Measurements from ENCODE around the gene G3BP1. TPM values are rescaled to one million over a fixed set of nuclear protein-coding genes. Genes with fewer than 3 reads are reported as not detected.
A peak's percentile ranks its signal among the peaks of the same experiment; 100 is the strongest.
"Not testable (repeated sequence)": the region's sequence is repeated elsewhere in the genome, so short reads cannot be mapped to it uniquely, and the experiment has no call there.

Gene G3BP1
- total RNA-seq, 1 experiment from 2014 or later, result 342 TPM

- no peak for DNase-seq (ENCODE audit: low read depth)
Observed at GRCh38 chr5:151751593-151751992, 20.2 kb upstream of the G3BP1 start.

GRCh38 chr5:151755383-151755782 lies 16.4 kb upstream of the G3BP1 start:
- no peak for DNase-seq (ENCODE audit: low read depth)

- no peak for DNase-seq (ENCODE audit: low read depth)
Observed at GRCh38 chr5:151757233-151758140, 14.3 kb upstream of the G3BP1 start.

- no peak for DNase-seq (ENCODE audit: low read depth)
Observed at GRCh38 chr5:151758141-151758429, 13.7 kb upstream of the G3BP1 start.

- DNase-seq (ENCODE audit: low read depth), result peak; percentile 90
Observed at GRCh38 chr5:151758430-151759241, 13.1 kb upstream of the G3BP1 start, which contains the start of gene ATOX1. ATOX1 (minus strand) TSS chr5:151758631; CDS start chr5:151758551, 80 bp downstream.

GRCh38 chr5:151764801-151765200 lies 7.0 kb upstream of the G3BP1 start:
- DNase-seq (ENCODE audit: low read depth), result no peak

GRCh38 chr5:151766975-151767374 lies 4.8 kb upstream of the G3BP1 start:
- no peak for DNase-seq (ENCODE audit: low read depth)

GRCh38 chr5:151770383-151771258 lies 1.1 kb upstream of the G3BP1 start:
- no peak for DNase-seq (ENCODE audit: low read depth)

- peak; percentile 36 for DNase-seq (ENCODE audit: low read depth)
Observed at GRCh38 chr5:151772029-151772845, 483 bp downstream of the G3BP1 start.

- DNase-seq (ENCODE audit: low read depth), result peak; percentile 23
Observed at GRCh38 chr5:151772846-151773561, 1.2 kb downstream of the G3BP1 start.

- DNase-seq (ENCODE audit: low read depth), result no peak
Observed at GRCh38 chr5:151773951-151774350, 2.2 kb downstream of the G3BP1 start.

- DNase-seq (ENCODE audit: low read depth), result no peak
Observed at GRCh38 chr5:151775025-151775606, 3.4 kb downstream of the G3BP1 start.

GRCh38 chr5:151779531-151780125 lies 7.9 kb downstream of the G3BP1 start:
- DNase-seq (ENCODE audit: low read depth), result no peak

GRCh38 chr5:151780348-151780747 lies 8.6 kb downstream of the G3BP1 start:
- DNase-seq (ENCODE audit: low read depth), result no peak

- no peak for DNase-seq (ENCODE audit: low read depth)
Observed at GRCh38 chr5:151781201-151781600, 9.4 kb downstream of the G3BP1 start.

GRCh38 chr5:151783664-151784063 lies 11.9 kb downstream of the G3BP1 start:
- not testable (repeated sequence) for DNase-seq (ENCODE audit: low read depth)

- no peak for DNase-seq (ENCODE audit: low read depth)
Observed at GRCh38 chr5:151784141-151784540, 12.4 kb downstream of the G3BP1 start.

- DNase-seq (ENCODE audit: low read depth), result no peak
Observed at GRCh38 chr5:151786468-151786867, 14.7 kb downstream of the G3BP1 start.

- DNase-seq (ENCODE audit: low read depth), result no peak
Observed at GRCh38 chr5:151787817-151788216, 16.1 kb downstream of the G3BP1 start.
